Uterus (tissue), 4 donors: ENCODE results near the gene MISP. TPM values are rescaled to one million over a fixed set of nuclear protein-coding genes. Genes with fewer than 3 reads are reported as not detected.
"Not testable (repeated sequence)": the region's sequence is repeated elsewhere in the genome, so short reads cannot be mapped to it uniquely, and the experiment has no call there.

Experiments
- DNase-seq, 2 donors: peaks; one replicate each; pipeline ENCODE4 v3.0.0-alpha.2; 2019 to 2020
- H3K27ac ChIP-seq, 2 donors: fragments of 200-600 bp; sonication (generic); 1 replicate in 1 of 2; 2 replicates in 1 of 2; pipeline ENCODE4 v1.5.1; 2016 to 2018
- H3K27me3 ChIP-seq, 2 donors: fragments of 200-600 bp; sonication (generic); one replicate each; pipeline ENCODE4 v1.5.1; 2018 to 2019; ENCODE audit warnings: control low read depth in 1 of 2
- H3K36me3 ChIP-seq, 2 donors: fragments of 200-600 bp; sonication (generic); one replicate each; pipeline ENCODE4 v1.5.1; 2019; ENCODE audit warnings: control low read depth in 1 of 2
- H3K4me1 ChIP-seq, 2 donors: fragments of 200-600 bp; sonication (generic); one replicate each; pipeline ENCODE4 v1.5.1; 2018 to 2019; ENCODE audit warnings: control low read depth in 1 of 2
- H3K4me3 ChIP-seq, 2 donors: fragments of 200-600 bp; sonication (generic); 1 replicate in 1 of 2; 2 replicates in 1 of 2; pipeline ENCODE4 v1.5.1; 2018 to 2019; ENCODE audit warnings: mild to moderate bottlenecking in 1 of 2
- H3K9me3 ChIP-seq, 2 donors: fragments of 200-600 bp; sonication (generic); one replicate each; pipeline ENCODE4 v1.5.1; 2019; ENCODE audit warnings: control low read depth in 1 of 2
- CTCF ChIP-seq, 4 experiments: fragments of 200-600 bp in 2 of 4; fragments of 450-650 bp in 2 of 4; sonication (generic) in 2 of 4; IDR thresholded peaks; one replicate each; pipeline ENCODE4 v1.5.1; 2016 to 2019; ENCODE audit warnings: antibody characterized with exemption in 4 of 4, mild to moderate bottlenecking in 2 of 4, moderate library complexity in 1 of 4
- POLR2A ChIP-seq, 2 donors: fragments of 450-650 bp; IDR thresholded peaks; one replicate each; pipeline ENCODE4 v1.6.1; 2016; ENCODE audit warnings: antibody characterized with exemption in 2 of 2, mild to moderate bottlenecking in 1 of 2, moderate library complexity in 1 of 2
- intact Hi-C: fragments of 100-400 bp; cut with DNase I; formaldehyde crosslinking; loops from one replicate; pipeline ENCODE4 v1.15.1; 2023; ENCODE audit warnings: low total_unique reads
- total RNA-seq, 4 donors: library from RNA; depleted of rRNA in 3 of 4; stranded (reverse); fragments of >200 nt in 3 of 4; gene quantifications; one replicate each; pipeline versions ENCODE4 v1.1.0 to v1.2.4, GENCODE V29; 2014 to 2023
- donor health status: DM: yes; HTN: yes; CAD: no.

The MISP gene, protein sequence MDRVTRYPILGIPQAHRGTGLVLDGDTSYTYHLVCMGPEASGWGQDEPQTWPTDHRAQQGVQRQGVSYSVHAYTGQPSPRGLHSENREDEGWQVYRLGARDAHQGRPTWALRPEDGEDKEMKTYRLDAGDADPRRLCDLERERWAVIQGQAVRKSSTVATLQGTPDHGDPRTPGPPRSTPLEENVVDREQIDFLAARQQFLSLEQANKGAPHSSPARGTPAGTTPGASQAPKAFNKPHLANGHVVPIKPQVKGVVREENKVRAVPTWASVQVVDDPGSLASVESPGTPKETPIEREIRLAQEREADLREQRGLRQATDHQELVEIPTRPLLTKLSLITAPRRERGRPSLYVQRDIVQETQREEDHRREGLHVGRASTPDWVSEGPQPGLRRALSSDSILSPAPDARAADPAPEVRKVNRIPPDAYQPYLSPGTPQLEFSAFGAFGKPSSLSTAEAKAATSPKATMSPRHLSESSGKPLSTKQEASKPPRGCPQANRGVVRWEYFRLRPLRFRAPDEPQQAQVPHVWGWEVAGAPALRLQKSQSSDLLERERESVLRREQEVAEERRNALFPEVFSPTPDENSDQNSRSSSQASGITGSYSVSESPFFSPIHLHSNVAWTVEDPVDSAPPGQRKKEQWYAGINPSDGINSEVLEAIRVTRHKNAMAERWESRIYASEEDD
- 1 to 10 TPM in 1 of 4 donors, under 1 TPM in 3; 0.26 to 5.5 (median 0.39) TPM for total RNA-seq

DNA sequence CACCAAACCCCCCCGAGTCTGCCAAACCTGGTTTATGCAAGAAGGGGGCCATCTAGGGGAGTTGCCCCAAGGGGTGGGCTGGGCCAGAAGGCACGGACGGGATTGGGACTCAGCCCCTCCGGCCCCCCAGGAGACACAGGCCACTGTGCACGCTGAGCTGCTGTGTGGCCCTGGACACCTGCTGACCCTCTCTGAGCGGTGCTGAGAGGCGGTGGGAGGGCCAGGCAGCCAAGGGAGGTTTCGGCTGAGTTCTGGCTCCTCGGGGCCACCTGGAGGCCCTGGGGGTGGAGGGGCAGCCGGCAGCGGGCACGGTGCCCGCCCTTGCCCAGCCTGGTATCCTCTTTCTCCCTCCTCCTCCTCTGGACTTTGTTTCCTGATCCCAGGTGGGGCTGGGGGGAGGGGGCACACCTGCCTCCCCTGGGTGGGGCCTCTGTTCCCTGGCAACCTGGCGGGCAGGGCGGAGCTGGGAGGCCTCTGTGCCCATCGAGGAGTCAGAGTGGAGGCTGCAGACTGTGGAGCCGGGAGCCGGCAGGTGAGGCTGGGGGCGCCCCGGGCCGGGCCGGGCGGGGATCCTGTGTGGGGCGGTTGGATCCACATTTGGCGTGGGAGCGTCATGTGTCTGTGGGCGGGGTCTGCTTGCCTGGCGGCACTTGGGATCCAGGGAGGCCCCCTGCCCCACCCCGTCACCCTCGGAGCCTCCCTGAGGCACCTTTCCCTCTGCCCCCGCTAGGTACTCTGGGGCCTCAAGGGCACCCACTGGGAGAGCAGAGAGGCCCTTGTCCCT lies at the start of gene MISP:
MISP (plus strand) TSS at position 473 of the 784 bp plus-strand sequence. CDS start 5,835 bp downstream, outside the sequence.
- intact Hi-C loops: no loop called here
- H3K27ac ChIP-seq: no peak within 1 kb of the TSS

DNA sequence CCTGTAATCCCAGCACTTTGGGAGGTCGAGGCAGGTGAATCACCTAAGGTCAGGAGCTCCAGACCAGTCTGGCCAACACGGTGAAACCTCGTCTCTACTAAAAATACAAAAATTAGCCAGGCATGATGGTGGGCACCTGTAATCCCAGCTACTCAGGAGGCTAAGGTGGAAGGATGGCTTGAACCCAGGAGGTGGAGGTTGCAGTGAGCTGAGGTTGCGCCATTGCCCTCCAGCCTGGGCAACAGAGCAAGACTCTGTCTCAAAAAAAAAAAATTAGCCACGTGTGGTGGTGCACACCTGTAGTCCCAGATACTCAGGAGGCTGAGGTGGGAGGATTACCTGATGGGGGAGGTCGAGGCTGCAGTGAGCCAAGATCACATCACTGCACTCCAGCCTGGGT lies 48.1 kb upstream of the MISP start:
- H3K4me3 ChIP-seq, H3K9me3 ChIP-seq, intact Hi-C loops: not testable (repeated sequence)

More for the DNA sequence above, at the start of gene MISP:
- DNase-seq: no peak
- Histone ChIP-seq H3K4me1 (no peaks in the 10 kb centered on the region), H3K36me3 (no peaks in the 10 kb centered on the region), H3K27me3 (no peaks in the 10 kb centered on the region), H3K9me3 (peaks cover 0 to 9% of the 10 kb centered on the region in 2 donors), H3K4me3 (no peak within 1 kb of the TSS)
- TF ChIP-seq CTCF (IDR thresholded peaks at IDR 0.05) (no peak), POLR2A (IDR thresholded peaks at IDR 0.05) (no peak)

GRCh38 chr19:703329-703650 lies 47.6 kb upstream of the MISP start:
- Histone ChIP-seq H3K27me3 (no peaks in the 10 kb centered on the region), H3K27ac (no peak overlapping the region), H3K9me3 (no peaks in the 10 kb centered on the region), H3K36me3 (no peaks in the 10 kb centered on the region), H3K4me1 (no peaks in the 10 kb centered on the region), H3K4me3 (no peak overlapping the region)
- no peak for DNase-seq
- intact Hi-C loops: no loop called here
- no peak for TF ChIP-seq POLR2A (IDR thresholded peaks at IDR 0.05)
- no peak for TF ChIP-seq CTCF (IDR thresholded peaks at IDR 0.05)

More for the DNA sequence above, 48.1 kb upstream of the MISP start:
- DNase-seq, H3K36me3 ChIP-seq, H3K27me3 ChIP-seq, H3K27ac ChIP-seq, H3K4me1 ChIP-seq: not testable (repeated sequence)

GRCh38 chr19:703651-704446 lies 47.1 kb upstream of the MISP start:
- peak; percentile 59 to 77 for DNase-seq
- Histone ChIP-seq H3K4me1 (no peaks in the 10 kb centered on the region), H3K27me3 (no peaks in the 10 kb centered on the region), H3K4me3 (no peak overlapping the region), H3K36me3 (no peaks in the 10 kb centered on the region), H3K27ac (no peak overlapping the region), H3K9me3 (no peaks in the 10 kb centered on the region)
- intact Hi-C loops: no loop called here
- no peak for TF ChIP-seq CTCF (IDR thresholded peaks at IDR 0.05)
- peak in 1 of 2 donors; percentile 23 for TF ChIP-seq POLR2A (IDR thresholded peaks at IDR 0.05)

GRCh38 chr19:704447-704741 lies 46.5 kb upstream of the MISP start:
- Histone ChIP-seq H3K27me3 (no peaks in the 10 kb centered on the region), H3K27ac (no peak overlapping the region), H3K36me3 (no peaks in the 10 kb centered on the region), H3K4me1 (no peaks in the 10 kb centered on the region), H3K9me3 (no peaks in the 10 kb centered on the region), H3K4me3 (no peak overlapping the region)
- intact Hi-C loops: no loop called here
- TF ChIP-seq CTCF (IDR thresholded peaks at IDR 0.05) (no peak), POLR2A (IDR thresholded peaks at IDR 0.05) (no peak)
- DNase-seq: no peak
